HG02759 (cell line): ENCODE results near the gene KIAA0513.

Experiments
- ATAC-seq: cut with Tn5 transposase; IDR thresholded peaks from one replicate; pipeline ENCODE4 v1.9.1; 2021; ENCODE audit warnings: mild to moderate bottlenecking, moderate library complexity; ENCODE audit not compliant: unreplicated experiment

Gene KIAA0513

GRCh38 chr16:85086347-85087291 is 59.0 kb downstream of the KIAA0513 start:
- no peak for ATAC-seq

GRCh38 chr16:85087899-85088569 is 60.4 kb downstream of the KIAA0513 start:
- ATAC-seq, result no peak

- no peak for ATAC-seq
Measured at GRCh38 chr16:85088570-85089199, 61.1 kb downstream of the KIAA0513 start.

- no peak for ATAC-seq
Measured at GRCh38 chr16:85089525-85089924, 61.9 kb downstream of the KIAA0513 start.

- ATAC-seq, result no peak
Measured at GRCh38 chr16:85090181-85090580, 62.6 kb downstream of the KIAA0513 start.

- ATAC-seq, result no peak
Measured at GRCh38 chr16:85090873-85091521, 63.4 kb downstream of the KIAA0513 start.

GRCh38 chr16:85091522-85091910 is 63.9 kb downstream of the KIAA0513 start:
- ATAC-seq, result no peak

GRCh38 chr16:85092309-85092708 is 64.7 kb downstream of the KIAA0513 start:
- ATAC-seq, result no peak

- ATAC-seq, result no peak
Measured at GRCh38 chr16:85092851-85093250, 65.3 kb downstream of the KIAA0513 start.

GRCh38 chr16:85093705-85094104 is 66.1 kb downstream of the KIAA0513 start:
- ATAC-seq, result no peak

GRCh38 chr16:85094176-85094805 is 66.7 kb downstream of the KIAA0513 start:
- ATAC-seq, result no peak

GRCh38 chr16:85094812-85095211 is 67.2 kb downstream of the KIAA0513 start:
- ATAC-seq, result no peak

GRCh38 chr16:85096921-85097320 is 69.3 kb downstream of the KIAA0513 start:
- ATAC-seq, result no peak

- ATAC-seq, result no peak
Measured at GRCh38 chr16:85098565-85098964, 71.0 kb downstream of the KIAA0513 start.

GRCh38 chr16:85100265-85100664 is 72.7 kb downstream of the KIAA0513 start:
- ATAC-seq, result no peak

GRCh38 chr16:85101956-85102630 is 74.5 kb downstream of the KIAA0513 start:
- ATAC-seq, result no peak

- ATAC-seq, result no peak
Measured at GRCh38 chr16:85103114-85104079, 75.8 kb downstream of the KIAA0513 start.

GRCh38 chr16:85104147-85104546 is 76.6 kb downstream of the KIAA0513 start:
- no peak for ATAC-seq

GRCh38 chr16:85104821-85105391 is 77.3 kb downstream of the KIAA0513 start:
- ATAC-seq, result no peak
